Measurements from ENCODE around the gene TFPT. TPM values are rescaled to one million over a fixed set of nuclear protein-coding genes. Genes with fewer than 3 reads are reported as not detected.

Gene TFPT
- total RNA-seq, 1 experiment from 2014 or later, result 26.6 TPM

GRCh38 chr19:54106716-54107115 is 8.7 kb downstream of the TFPT start:
- H3K4me3 Mint-ChIP-seq, result no peak overlapping the region
- Histone ChIP-seq H3K23me2 (ENCODE audit: insufficient read length, low read depth, low read length, poor library complexity, severe bottlenecking) (peaks cover 5% of the 10 kb centered on the region), H2BK12ac (ENCODE audit: insufficient read length, low read depth, low read length) (no peak overlapping the region), H3K56ac (ENCODE audit: insufficient read length, low read depth, low read length) (no peak overlapping the region), H2BK5ac (ENCODE audit: insufficient read length, low read length) (no peak overlapping the region), H3K14ac (ENCODE audit: insufficient read depth, low read length) (no peak overlapping the region), H3K79me1 (ENCODE audit: insufficient read depth, low read depth, low read length, poor library complexity, severe bottlenecking) (peaks cover 4% of the 10 kb centered on the region), H3K27me3 (ENCODE audit: insufficient read depth, low read length) (no peaks in the 10 kb centered on the region), H3K23ac (ENCODE audit: insufficient read length, low read depth, low read length) (no peak overlapping the region), H2AK5ac (ENCODE audit: insufficient read length, low read length) (no peak overlapping the region), H2BK15ac (ENCODE audit: low read depth, low read length) (no peak overlapping the region), H3K4ac (ENCODE audit: low read depth, low read length) (no peak overlapping the region), H3K27ac (ENCODE audit: insufficient read length, low read depth, low read length) (no peak overlapping the region), H3K4me1 (ENCODE audit: insufficient read depth, low read length) (no peaks in the 10 kb centered on the region), H4K20me1 (ENCODE audit: control insufficient read depth, insufficient read depth, insufficient read length) (no peaks in the 10 kb centered on the region), H3K4me2 (ENCODE audit: insufficient read depth, insufficient read length, low read length) (no peak overlapping the region), H2BK120ac (ENCODE audit: low read depth, low read length, poor library complexity, severe bottlenecking) (no peak overlapping the region), H4K91ac (ENCODE audit: insufficient read length, low read depth, low read length) (no peak overlapping the region), H3K79me2 (ENCODE audit: insufficient read depth, low read length) (peaks cover 1% of the 10 kb centered on the region; the same call in 1 of the 2 replicates), H3K9ac (ENCODE audit: extremely low read depth, insufficient read length, low read length) (no peak overlapping the region), H3K18ac (ENCODE audit: insufficient read length, low read depth, low read length) (no peak overlapping the region), H2BK20ac (ENCODE audit: low read depth, low read length, poor library complexity, severe bottlenecking) (no peak overlapping the region), H3T11ph (ENCODE audit: low read length) (no peak overlapping the region), H4K8ac (replicated peaks; ENCODE audit: insufficient read length, low read depth, low read length) (no peak overlapping the region), H3K9me3 (ENCODE audit: control insufficient read depth, low read depth, low read length) (no peaks in the 10 kb centered on the region), H2AFZ (ENCODE audit: low read length) (no peak overlapping the region), H4K5ac (ENCODE audit: insufficient read length, low read depth, low read length) (no peak overlapping the region)
- H3K36me3 Mint-ChIP-seq (ENCODE audit: insufficient read depth in 1 of 3, low read depth in 3 of 3), result peaks cover 45 to 63% (median 58%) of the 10 kb centered on the region in 3 experiments
- no peak overlapping the region for H3K27ac Mint-ChIP-seq
- WGBS (ENCODE audit: extremely low coverage, insufficient read length, low lambda C conversion rate), result no CpG with 5 or more reads among the region's 15 CpGs
- no peaks in the 10 kb centered on the region; the same call in 1 of the 2 replicates for H3K27me3 Mint-ChIP-seq (ENCODE audit: low read depth)
- no peak for TF ChIP-seq CTCF (conservative IDR thresholded peaks at IDR 0.05)
- DNase-seq, result no peak
- peaks cover 0 to 2% of the 10 kb centered on the region in 2 experiments; a peak in 3 of 5 replicates for H3K9me3 Mint-ChIP-seq
- peaks cover 2 to 6% of the 10 kb centered on the region in 2 experiments; a peak in 1 of 4 replicates for H3K4me1 Mint-ChIP-seq

All from H9 (cell line).